ENCODE measurements around the gene ANKRD9. TPM values are rescaled to one million over a fixed set of nuclear protein-coding genes. Genes with fewer than 3 reads are reported as not detected.

ANKRD9 gene
- total and polyA plus RNA-seq, 9 of the 15 experiments (the other 6 are each of a cell fraction or from before 2014, with no cell fraction given) = 0.04 to 32.9 (median 5.3) TPM

GRCh38 chr14:102516531-102517391 lies 7.2 kb upstream of the ANKRD9 start (continued):
- TF ChIP-seq, protein P1, sequence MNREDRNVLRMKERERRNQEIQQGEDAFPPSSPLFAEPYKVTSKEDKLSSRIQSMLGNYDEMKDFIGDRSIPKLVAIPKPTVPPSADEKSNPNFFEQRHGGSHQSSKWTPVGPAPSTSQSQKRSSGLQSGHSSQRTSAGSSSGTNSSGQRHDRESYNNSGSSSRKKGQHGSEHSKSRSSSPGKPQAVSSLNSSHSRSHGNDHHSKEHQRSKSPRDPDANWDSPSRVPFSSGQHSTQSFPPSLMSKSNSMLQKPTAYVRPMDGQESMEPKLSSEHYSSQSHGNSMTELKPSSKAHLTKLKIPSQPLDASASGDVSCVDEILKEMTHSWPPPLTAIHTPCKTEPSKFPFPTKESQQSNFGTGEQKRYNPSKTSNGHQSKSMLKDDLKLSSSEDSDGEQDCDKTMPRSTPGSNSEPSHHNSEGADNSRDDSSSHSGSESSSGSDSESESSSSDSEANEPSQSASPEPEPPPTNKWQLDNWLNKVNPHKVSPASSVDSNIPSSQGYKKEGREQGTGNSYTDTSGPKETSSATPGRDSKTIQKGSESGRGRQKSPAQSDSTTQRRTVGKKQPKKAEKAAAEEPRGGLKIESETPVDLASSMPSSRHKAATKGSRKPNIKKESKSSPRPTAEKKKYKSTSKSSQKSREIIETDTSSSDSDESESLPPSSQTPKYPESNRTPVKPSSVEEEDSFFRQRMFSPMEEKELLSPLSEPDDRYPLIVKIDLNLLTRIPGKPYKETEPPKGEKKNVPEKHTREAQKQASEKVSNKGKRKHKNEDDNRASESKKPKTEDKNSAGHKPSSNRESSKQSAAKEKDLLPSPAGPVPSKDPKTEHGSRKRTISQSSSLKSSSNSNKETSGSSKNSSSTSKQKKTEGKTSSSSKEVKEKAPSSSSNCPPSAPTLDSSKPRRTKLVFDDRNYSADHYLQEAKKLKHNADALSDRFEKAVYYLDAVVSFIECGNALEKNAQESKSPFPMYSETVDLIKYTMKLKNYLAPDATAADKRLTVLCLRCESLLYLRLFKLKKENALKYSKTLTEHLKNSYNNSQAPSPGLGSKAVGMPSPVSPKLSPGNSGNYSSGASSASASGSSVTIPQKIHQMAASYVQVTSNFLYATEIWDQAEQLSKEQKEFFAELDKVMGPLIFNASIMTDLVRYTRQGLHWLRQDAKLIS (CRISPR knock-in tag; IDR thresholded peaks at IDR 0.05) = no peak
- TF ChIP-seq, protein P2, sequence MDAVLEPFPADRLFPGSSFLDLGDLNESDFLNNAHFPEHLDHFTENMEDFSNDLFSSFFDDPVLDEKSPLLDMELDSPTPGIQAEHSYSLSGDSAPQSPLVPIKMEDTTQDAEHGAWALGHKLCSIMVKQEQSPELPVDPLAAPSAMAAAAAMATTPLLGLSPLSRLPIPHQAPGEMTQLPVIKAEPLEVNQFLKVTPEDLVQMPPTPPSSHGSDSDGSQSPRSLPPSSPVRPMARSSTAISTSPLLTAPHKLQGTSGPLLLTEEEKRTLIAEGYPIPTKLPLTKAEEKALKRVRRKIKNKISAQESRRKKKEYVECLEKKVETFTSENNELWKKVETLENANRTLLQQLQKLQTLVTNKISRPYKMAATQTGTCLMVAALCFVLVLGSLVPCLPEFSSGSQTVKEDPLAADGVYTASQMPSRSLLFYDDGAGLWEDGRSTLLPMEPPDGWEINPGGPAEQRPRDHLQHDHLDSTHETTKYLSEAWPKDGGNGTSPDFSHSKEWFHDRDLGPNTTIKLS (IDR thresholded peaks at IDR 0.05; ENCODE audit: borderline replicate concordance, low read depth) = no peak
- no peak for TF ChIP-seq CLOCK (CRISPR knock-in tag; IDR thresholded peaks at IDR 0.05; ENCODE audit: borderline replicate concordance)
- TF ChIP-seq DEAF1 (CRISPR knock-in tag; IDR thresholded peaks at IDR 0.05) = peak; percentile 21; the same call in 1 of the 2 replicates
- no peak for TF ChIP-seq ZBTB9 (CRISPR knock-in tag; IDR thresholded peaks at IDR 0.05)
- no peak for TF ChIP-seq AFF1 (IDR thresholded peaks at IDR 0.05; ENCODE audit: low read depth in 1 of 2, partially characterized antibody in 2 of 2)
- no peak for TF ChIP-seq IRF2 (CRISPR knock-in tag; IDR thresholded peaks at IDR 0.05)
